Left ventricle myocardium inferior (tissue), 1 donor: ENCODE data around the gene SHC4. TPM values are rescaled to one million over a fixed set of nuclear protein-coding genes. Genes with fewer than 3 reads are reported as not detected.
A peak's percentile ranks its signal among the peaks of the same experiment; 100 is the strongest.

Experiments used
- DNase-seq: peaks from one replicate; pipeline ENCODE4 v3.0.0-alpha.2; 2020
- H3K27ac ChIP-seq: fragments of 200-600 bp; replicated peaks from 2 replicates; pipeline ENCODE4 v1.8.0; 2021
- H3K27me3 ChIP-seq: fragments of 200-600 bp; 2 replicates; pipeline ENCODE4 v1.8.0; 2021; ENCODE audit warnings: low read depth
- H3K36me3 ChIP-seq: fragments of 200-600 bp; 2 replicates; pipeline ENCODE4 v1.8.0; 2021
- H3K4me1 ChIP-seq: fragments of 200-600 bp; 2 replicates; pipeline ENCODE4 v1.8.0; 2021
- H3K4me3 ChIP-seq: fragments of 200-600 bp; 2 replicates; pipeline ENCODE4 v1.8.0; 2021; ENCODE audit warnings: mild to moderate bottlenecking, moderate library complexity
- H3K9me3 ChIP-seq: fragments of 200-600 bp; replicated peaks from 2 replicates; pipeline ENCODE4 v1.8.0; 2021
- CTCF ChIP-seq: fragments of 200-600 bp; IDR thresholded peaks from 2 replicates; pipeline ENCODE4 v1.8.0; 2021; ENCODE audit warnings: antibody characterized with exemption, mild to moderate bottlenecking, borderline replicate concordance
- intact Hi-C: fragments of 100-400 bp; cut with micrococcal nuclease; formaldehyde crosslinking; loops from one replicate; pipeline ENCODE4 v1.11.0; 2022
- total RNA-seq: library from RNA; stranded (reverse); fragmentation: NEBNext Ultra II Directional; extraction: Animal tissue kit (Norgen Biotek cat#: 25700); gene quantifications from one replicate; pipeline ENCODE4 v1.2.1, GENCODE V29; 2021
- donor health status: DM: no; HTN: yes; CAD: no; lungs with severe emphysema.

The SHC4 gene
- total RNA-seq, 1 donor from 2014 or later, result 3.3 TPM

- Histone ChIP-seq H3K9me3 (no peaks in the 10 kb centered on the region), H3K4me3 (no peak overlapping the region), H3K27ac (no peak overlapping the region), H3K27me3 (peaks cover 16% of the 10 kb centered on the region), H3K36me3 (no peaks in the 10 kb centered on the region), H3K4me1 (no peaks in the 10 kb centered on the region)
- intact Hi-C loops, result no loop called here
- no peak for DNase-seq
- TF ChIP-seq CTCF, result no peak
Observed at GRCh38 chr15:48893311-48893710, 70.4 kb downstream of the SHC4 start.

- no peak for TF ChIP-seq CTCF
- Histone ChIP-seq H3K4me3 (no peak overlapping the region), H3K27ac (no peak overlapping the region), H3K36me3 (no peaks in the 10 kb centered on the region), H3K27me3 (peaks cover 11% of the 10 kb centered on the region), H3K9me3 (no peaks in the 10 kb centered on the region), H3K4me1 (no peaks in the 10 kb centered on the region)
- intact Hi-C loops, result no loop called here
- DNase-seq, result no peak
Observed at GRCh38 chr15:48891232-48891765, 72.4 kb downstream of the SHC4 start.

GRCh38 chr15:48890375-48890972 is 73.2 kb downstream of the SHC4 start:
- no peak overlapping the region for H3K27ac ChIP-seq

GRCh38 chr15:48889925-48890324 is 73.8 kb downstream of the SHC4 start:
- Histone ChIP-seq H3K36me3 (no peaks in the 10 kb centered on the region), H3K4me1 (no peaks in the 10 kb centered on the region), H3K9me3 (no peaks in the 10 kb centered on the region), H3K27me3 (peaks cover 2% of the 10 kb centered on the region), H3K4me3 (no peak overlapping the region), H3K27ac (peak overlapping the region; percentile 44)
- intact Hi-C loops, result no loop called here
- no peak for DNase-seq
- no peak for TF ChIP-seq CTCF

More at GRCh38 chr15:48890375-48890972, 73.2 kb downstream of the SHC4 start:
- Histone ChIP-seq H3K4me1 (no peaks in the 10 kb centered on the region), H3K4me3 (no peak overlapping the region), H3K27me3 (peaks cover 5% of the 10 kb centered on the region), H3K36me3 (no peaks in the 10 kb centered on the region), H3K9me3 (no peaks in the 10 kb centered on the region)
- TF ChIP-seq CTCF, result no peak
- intact Hi-C loops, result no loop called here
- no peak for DNase-seq

- Histone ChIP-seq H3K27ac (peak overlapping the region; percentile 44), H3K36me3 (no peaks in the 10 kb centered on the region), H3K4me3 (no peak overlapping the region), H3K27me3 (no peaks in the 10 kb centered on the region), H3K9me3 (no peaks in the 10 kb centered on the region), H3K4me1 (no peaks in the 10 kb centered on the region)
- no peak for DNase-seq
- intact Hi-C loops, result no loop called here
- no peak for TF ChIP-seq CTCF
Observed at GRCh38 chr15:48888836-48889235, 74.9 kb downstream of the SHC4 start.
